ENCODE results near the gene ZNF154.
A peak's percentile ranks its signal among the peaks of the same experiment; 100 is the strongest.

The ZNF154 gene

GRCh38 chr19:57668635-57669034 is 40.4 kb downstream of the ZNF154 start, which contains the start of gene ZSCAN4:
TSS of gene ZSCAN4 (plus strand) at chr19:57668935. CDS start at chr19:57676146, 7,211 bp downstream.
- no peak within 1 kb of the TSS for H3K27ac ChIP-seq
- DNase-seq (ENCODE audit: low spot score): no peak
- CTCF ChIA-PET: no interaction called here
- TF ChIP-seq CTCF (conservative IDR thresholded peaks at IDR 0.05; ENCODE audit: low read depth): no peak
- POLR2A ChIA-PET (ENCODE audit: low non-redundant PET): no interaction called here

- TF ChIP-seq CTCF (conservative IDR thresholded peaks at IDR 0.05; ENCODE audit: low read depth): no peak
- POLR2A ChIA-PET (ENCODE audit: low non-redundant PET): no interaction called here
- CTCF ChIA-PET: no interaction called here
- no peak for DNase-seq (ENCODE audit: low spot score)
- H3K27ac ChIP-seq: no peak overlapping the region
Measured at GRCh38 chr19:57667228-57667627, 41.8 kb downstream of the ZNF154 start.

GRCh38 chr19:57665261-57665806 is 43.7 kb downstream of the ZNF154 start:
- H3K27ac ChIP-seq: no peak overlapping the region
- ChIA-PET CTCF (interaction anchor here (0.6 kb wide), 1 partner anchor 23 kb away, joined by 4 read pairs; no protein-coding TSS in a partner anchor), POLR2A (ENCODE audit: low non-redundant PET) (no interaction called here)

GRCh38 chr19:57664269-57665127 is 44.5 kb downstream of the ZNF154 start:
- peak; percentile 30 for DNase-seq (ENCODE audit: low spot score)
- H3K27ac ChIP-seq: peak overlapping the region; percentile 59
- ChIA-PET CTCF (interaction anchor here (0.6 kb wide), 1 partner anchor 22 kb away, joined by 4 read pairs; no protein-coding TSS in a partner anchor), POLR2A (ENCODE audit: low non-redundant PET) (no interaction called here)
- no peak for TF ChIP-seq CTCF (conservative IDR thresholded peaks at IDR 0.05; ENCODE audit: low read depth)

More at GRCh38 chr19:57665261-57665806, 43.7 kb downstream of the ZNF154 start:
- no peak for DNase-seq (ENCODE audit: low spot score)
- no peak for TF ChIP-seq CTCF (conservative IDR thresholded peaks at IDR 0.05; ENCODE audit: low read depth)

GRCh38 chr19:57656346-57656745 is 52.7 kb downstream of the ZNF154 start:
- no peak for DNase-seq (ENCODE audit: low spot score)
- CTCF ChIA-PET: interaction anchor here (0.5 kb wide), 1 partner anchor 307 kb away, joined by 5 read pairs; no protein-coding TSS in a partner anchor
- POLR2A ChIA-PET (ENCODE audit: low non-redundant PET): no interaction called here
- H3K27ac ChIP-seq: no peak overlapping the region
- no peak for TF ChIP-seq CTCF (conservative IDR thresholded peaks at IDR 0.05; ENCODE audit: low read depth)

GRCh38 chr19:57655443-57655842 is 53.6 kb downstream of the ZNF154 start:
- DNase-seq (ENCODE audit: low spot score): no peak
- CTCF ChIA-PET: no interaction called here
- TF ChIP-seq CTCF (conservative IDR thresholded peaks at IDR 0.05; ENCODE audit: low read depth): no peak
- H3K27ac ChIP-seq: no peak overlapping the region
- POLR2A ChIA-PET (ENCODE audit: low non-redundant PET): no interaction called here

Measured in RWPE1 (cell line).